Smooth muscle cell (in vitro differentiated cells): ENCODE results near the gene EPC1. TPM values are rescaled to one million over a fixed set of nuclear protein-coding genes. Genes with fewer than 3 reads are reported as not detected.

Experiments used
- DNase-seq: peaks from one replicate; lab custom pipeline; 2025; ENCODE audit not compliant: unreplicated experiment; lab: John Stamatoyannopoulos, UW
- H2AFZ ChIP-seq: fragments of 200-600 bp; sonication (generic); 2 replicates; pipeline ENCODE4 v1.6.0; 2016; ENCODE audit warnings: antibody characterized with exemption, low read depth, mild to moderate bottlenecking
- H3F3A ChIP-seq: fragments of 200-600 bp; sonication (generic); 2 replicates; pipeline ENCODE4 v1.6.0; 2017; ENCODE audit warnings: antibody characterized with exemption, low read depth
- H3K27ac ChIP-seq: fragments of 200-600 bp; sonication (generic); 2 replicates; pipeline ENCODE4 v1.5.1; 2016; ENCODE audit warnings: low read depth, mild to moderate bottlenecking
- H3K27me3 ChIP-seq: fragments of 200-600 bp; sonication (generic); 2 replicates; pipeline ENCODE4 v1.6.1; 2016; ENCODE audit warnings: low read depth, mild to moderate bottlenecking
- H3K36me3 ChIP-seq: fragments of 200-600 bp; sonication (generic); 2 replicates; pipeline ENCODE4 v1.5.1; 2016; ENCODE audit warnings: low read depth
- H3K4me1 ChIP-seq: fragments of 200-600 bp; sonication (generic); 2 replicates; pipeline ENCODE4 v1.5.1; 2016; ENCODE audit warnings: low read depth
- H3K4me2 ChIP-seq: fragments of 200-600 bp; sonication (generic); 2 replicates; pipeline ENCODE4 v1.6.0; 2016; ENCODE audit warnings: mild to moderate bottlenecking
- H3K4me3 ChIP-seq: fragments of 200-600 bp; sonication (generic); 2 replicates; pipeline ENCODE4 v1.5.1; 2016; ENCODE audit warnings: mild to moderate bottlenecking
- H3K79me2 ChIP-seq: fragments of 200-600 bp; sonication (generic); 2 replicates; pipeline ENCODE4 v1.6.0; 2016; ENCODE audit warnings: low read depth, mild to moderate bottlenecking
- H3K9ac ChIP-seq: fragments of 200-600 bp; sonication (generic); 2 replicates; pipeline ENCODE4 v1.6.0; 2016; ENCODE audit warnings: low read depth
- H3K9me3 ChIP-seq: fragments of 200-600 bp; sonication (generic); replicated peaks from 2 replicates; pipeline ENCODE4 v1.5.1; 2016; ENCODE audit warnings: low read depth
- H4K20me1 ChIP-seq: fragments of 200-600 bp; sonication (generic); 2 replicates; pipeline ENCODE4 v1.6.0; 2016; ENCODE audit warnings: low read depth
- WGBS: methylation state at CpG from one replicate; pipeline ENCODE4 v1.1.7; 2016; ENCODE audit warnings: low lambda C conversion rate; 5-methylcytosine and 5-hydroxymethylcytosine counted together
- polyA plus RNA-seq: library from polyadenylated mRNA; unstranded; fragments of >200 nt; fragmentation: Nextera tagmentation; extraction: Ambion mirVana; gene quantifications from 2 replicates; pipeline ENCODE4 v1.2.1, GENCODE V29; 2016
- total RNA-seq: library from RNA; depleted of rRNA; stranded (reverse); fragments of >200 nt; gene quantifications from 2 replicates; pipeline ENCODE4 v1.2.3, GENCODE V29; 2014
- TF ChIP-seq, protein P1 (sequence below): fragments of 200-600 bp; sonication (generic); IDR thresholded peaks from 2 replicates; pipeline ENCODE4 v1.5.1; 2017; ENCODE audit warnings: borderline replicate concordance, mild to moderate bottlenecking, antibody characterized with exemption; ENCODE audit not compliant: insufficient read depth, poor library complexity, severe bottlenecking

Gene EPC1
- total and polyA plus RNA-seq, 2 experiments from 2014 or later = 16.3 to 52.1 TPM

DNA sequence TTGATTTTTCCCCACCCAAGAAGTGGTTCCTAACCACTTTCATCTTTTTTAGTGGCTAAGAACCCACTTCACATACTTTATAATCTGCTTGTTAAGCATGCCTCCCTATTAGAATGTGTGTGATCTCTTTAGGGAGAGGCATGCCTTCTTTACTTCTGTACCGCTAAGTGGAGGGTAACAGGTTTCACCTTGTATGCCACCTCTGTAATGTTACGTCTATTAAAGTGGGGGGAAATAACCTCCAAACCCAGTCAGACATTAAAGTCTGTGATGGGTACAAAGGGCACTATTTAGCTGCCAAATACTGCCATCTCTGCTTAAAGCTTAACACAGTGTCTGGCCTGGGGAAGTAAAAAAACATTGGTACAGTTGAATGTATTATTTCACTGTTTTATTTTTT is 51.9 kb downstream of the EPC1 start:
- TF ChIP-seq, protein P1, sequence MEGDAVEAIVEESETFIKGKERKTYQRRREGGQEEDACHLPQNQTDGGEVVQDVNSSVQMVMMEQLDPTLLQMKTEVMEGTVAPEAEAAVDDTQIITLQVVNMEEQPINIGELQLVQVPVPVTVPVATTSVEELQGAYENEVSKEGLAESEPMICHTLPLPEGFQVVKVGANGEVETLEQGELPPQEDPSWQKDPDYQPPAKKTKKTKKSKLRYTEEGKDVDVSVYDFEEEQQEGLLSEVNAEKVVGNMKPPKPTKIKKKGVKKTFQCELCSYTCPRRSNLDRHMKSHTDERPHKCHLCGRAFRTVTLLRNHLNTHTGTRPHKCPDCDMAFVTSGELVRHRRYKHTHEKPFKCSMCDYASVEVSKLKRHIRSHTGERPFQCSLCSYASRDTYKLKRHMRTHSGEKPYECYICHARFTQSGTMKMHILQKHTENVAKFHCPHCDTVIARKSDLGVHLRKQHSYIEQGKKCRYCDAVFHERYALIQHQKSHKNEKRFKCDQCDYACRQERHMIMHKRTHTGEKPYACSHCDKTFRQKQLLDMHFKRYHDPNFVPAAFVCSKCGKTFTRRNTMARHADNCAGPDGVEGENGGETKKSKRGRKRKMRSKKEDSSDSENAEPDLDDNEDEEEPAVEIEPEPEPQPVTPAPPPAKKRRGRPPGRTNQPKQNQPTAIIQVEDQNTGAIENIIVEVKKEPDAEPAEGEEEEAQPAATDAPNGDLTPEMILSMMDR = no peak
- Histone ChIP-seq H4K20me1 (peaks cover 84% of the 10 kb centered on the region), H3K4me2 (no peak overlapping the region), H3K9ac (no peak overlapping the region), H3K4me1 (no peaks in the 10 kb centered on the region), H3K4me3 (no peak overlapping the region), H3K36me3 (peaks cover 20% of the 10 kb centered on the region), H3K9me3 (no peaks in the 10 kb centered on the region), H3K79me2 (peaks cover 98% of the 10 kb centered on the region), H3K27me3 (no peaks in the 10 kb centered on the region), H2AFZ (no peak overlapping the region), H3K27ac (no peak overlapping the region), H3F3A (no peaks in the 10 kb centered on the region)
- no peak for DNase-seq
- WGBS = 94% methylated on average over 2 of the region's 2 CpGs

DNA sequence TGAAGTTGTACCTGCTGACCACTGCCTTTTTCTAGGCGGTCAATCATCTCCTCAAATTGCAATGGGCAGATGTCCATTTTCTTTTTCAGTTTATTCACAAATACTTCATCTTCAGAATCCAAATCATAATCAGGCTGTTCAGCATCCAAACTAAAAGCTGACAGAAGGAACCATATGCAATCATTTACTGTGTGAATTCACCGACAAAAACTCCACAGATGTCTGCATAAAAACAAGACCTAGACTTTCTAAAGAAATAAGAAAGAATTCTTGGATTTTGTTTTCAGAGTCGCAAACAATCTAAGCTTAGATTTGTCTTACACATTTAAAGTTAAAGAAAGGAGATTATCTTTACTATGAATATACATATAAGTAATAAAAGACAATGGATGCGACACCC is 53.4 kb downstream of the EPC1 start:
- H3F3A ChIP-seq = no peaks in the 10 kb centered on the region
- no peaks in the 10 kb centered on the region for H3K4me1 ChIP-seq
- peaks cover 70% of the 10 kb centered on the region for H4K20me1 ChIP-seq
- H3K27me3 ChIP-seq = no peaks in the 10 kb centered on the region
- no peak overlapping the region for H3K4me3 ChIP-seq
- no peak overlapping the region for H2AFZ ChIP-seq
- no peak overlapping the region for H3K4me2 ChIP-seq
- peak overlapping the region; percentile 28 for H3K27ac ChIP-seq
- DNase-seq = no peak
- H3K79me2 ChIP-seq = peaks cover 88% of the 10 kb centered on the region
- WGBS = 97% methylated on average over 4 of the region's 4 CpGs
- TF ChIP-seq, protein P1 = no peak
- peaks cover 20% of the 10 kb centered on the region for H3K36me3 ChIP-seq
- no peaks in the 10 kb centered on the region for H3K9me3 ChIP-seq
- H3K9ac ChIP-seq = no peak overlapping the region

DNA sequence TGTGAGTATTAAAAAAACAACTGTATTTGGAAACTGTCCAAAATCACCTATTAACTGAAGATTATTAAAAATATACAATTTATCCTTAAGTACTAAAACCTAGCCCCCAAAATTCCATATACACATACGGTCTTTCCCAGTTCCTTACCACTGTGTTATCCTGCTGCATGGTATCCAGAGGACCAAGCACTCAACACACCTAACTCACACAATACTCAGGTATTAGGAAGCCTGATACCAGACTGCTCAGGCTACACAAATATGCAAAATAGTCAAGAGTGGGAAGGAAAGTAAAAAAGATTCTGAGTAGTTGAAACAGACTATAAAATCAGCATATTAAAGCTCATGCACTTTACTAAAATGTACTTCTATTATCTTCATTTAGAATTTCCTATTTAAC is 67.2 kb downstream of the EPC1 start:
- Histone ChIP-seq H3K27me3 (no peaks in the 10 kb centered on the region), H3K36me3 (peaks cover 20% of the 10 kb centered on the region), H2AFZ (no peak overlapping the region), H3K4me1 (no peaks in the 10 kb centered on the region), H3K4me2 (no peak overlapping the region), H3K27ac (no peak overlapping the region), H3K9me3 (no peaks in the 10 kb centered on the region), H3K79me2 (peaks cover 54% of the 10 kb centered on the region), H3F3A (no peaks in the 10 kb centered on the region), H3K9ac (no peak overlapping the region), H4K20me1 (peaks cover 90% of the 10 kb centered on the region), H3K4me3 (no peak overlapping the region)
- no peak for DNase-seq
- 100% methylated on average over 1 of the region's 1 CpG for WGBS
- TF ChIP-seq, protein P1 = no peak

DNA sequence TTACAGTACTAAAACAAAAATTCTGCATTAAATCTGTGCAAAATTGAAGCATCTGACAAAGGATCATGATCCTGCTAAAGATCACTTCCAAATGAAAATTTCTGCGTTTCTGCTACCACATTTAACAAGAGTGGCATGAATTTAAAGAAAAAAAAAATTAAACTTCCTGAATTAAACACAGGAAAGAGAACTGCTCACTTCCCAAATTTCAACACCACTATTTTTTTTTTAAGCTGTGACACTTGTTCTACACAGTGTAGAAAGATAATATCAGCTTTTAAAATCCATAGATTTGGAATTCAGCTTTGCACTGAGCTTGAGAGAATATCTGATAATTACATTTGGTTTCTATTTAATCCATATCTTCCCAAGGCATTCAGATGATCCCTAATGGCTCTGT is 73.6 kb downstream of the EPC1 start:
- Histone ChIP-seq H3K9ac (no peak overlapping the region), H3F3A (peaks cover 6% of the 10 kb centered on the region), H3K36me3 (peaks cover 37% of the 10 kb centered on the region), H4K20me1 (peaks cover 82% of the 10 kb centered on the region), H3K27me3 (no peaks in the 10 kb centered on the region), H2AFZ (no peak overlapping the region), H3K27ac (no peak overlapping the region), H3K4me1 (no peaks in the 10 kb centered on the region), H3K79me2 (peaks cover 29% of the 10 kb centered on the region), H3K9me3 (no peaks in the 10 kb centered on the region), H3K4me3 (no peak overlapping the region), H3K4me2 (no peak overlapping the region)
- 89% methylated on average over 1 of the region's 1 CpG for WGBS
- no peak for DNase-seq
- TF ChIP-seq, protein P1 = no peak
